LNCaP clone FGC (cell line): ENCODE data around the gene BCL2L2.

Source experiments
- DNase-seq: peaks from one replicate; pipeline ENCODE4 v3.0.0-alpha.2; 2011; ENCODE audit warnings: low read depth
- H3K4me3 ChIP-seq: 2 replicates; pipeline ENCODE4 v1.5.1; 2011; ENCODE audit warnings: mild to moderate bottlenecking, low read depth, low read length, control low read depth
- CTCF ChIP-seq: IDR thresholded peaks from 2 replicates; pipeline ENCODE4 v1.5.1; 2012; ENCODE audit warnings: mild to moderate bottlenecking; ENCODE audit not compliant: control insufficient read depth, insufficient read depth; ENCODE audit errors: extremely low read depth

BCL2L2 gene

GRCh38 chr14:23355871-23356435 lies 49.3 kb downstream of the BCL2L2 start:
- no peak overlapping the region for H3K4me3 ChIP-seq
- no peak for TF ChIP-seq CTCF
- DNase-seq, result no peak

DNA sequence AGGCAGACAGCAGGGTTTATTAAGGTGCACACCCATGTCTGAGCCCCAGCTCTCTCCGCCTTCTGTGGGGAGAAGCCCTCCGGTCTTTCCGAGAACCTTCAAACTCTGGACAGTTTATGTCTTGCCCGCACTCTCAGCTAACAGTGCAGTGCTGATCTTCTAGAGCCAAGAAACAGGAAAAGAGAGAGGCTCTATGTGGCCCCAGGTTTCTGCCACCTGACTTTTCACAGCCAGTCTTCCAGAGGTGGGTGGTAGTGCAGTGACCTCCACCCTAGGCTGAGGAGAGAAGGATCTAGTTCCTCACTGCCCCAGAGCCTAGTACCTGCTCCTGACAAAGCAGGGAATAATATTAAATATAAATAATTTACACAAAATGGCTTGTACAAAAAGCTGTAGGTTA lies 50.0 kb downstream of the BCL2L2 start:
- no peak overlapping the region for H3K4me3 ChIP-seq
- no peak for TF ChIP-seq CTCF
- no peak for DNase-seq

- H3K4me3 ChIP-seq, result no peak overlapping the region
- no peak for DNase-seq
- no peak for TF ChIP-seq CTCF
These were observed 50.6 kb downstream of the BCL2L2 start for GRCh38 chr14:23357261-23357660.

GRCh38 chr14:23358042-23358441 lies 51.4 kb downstream of the BCL2L2 start:
- DNase-seq, result no peak
- no peak for TF ChIP-seq CTCF

DNA sequence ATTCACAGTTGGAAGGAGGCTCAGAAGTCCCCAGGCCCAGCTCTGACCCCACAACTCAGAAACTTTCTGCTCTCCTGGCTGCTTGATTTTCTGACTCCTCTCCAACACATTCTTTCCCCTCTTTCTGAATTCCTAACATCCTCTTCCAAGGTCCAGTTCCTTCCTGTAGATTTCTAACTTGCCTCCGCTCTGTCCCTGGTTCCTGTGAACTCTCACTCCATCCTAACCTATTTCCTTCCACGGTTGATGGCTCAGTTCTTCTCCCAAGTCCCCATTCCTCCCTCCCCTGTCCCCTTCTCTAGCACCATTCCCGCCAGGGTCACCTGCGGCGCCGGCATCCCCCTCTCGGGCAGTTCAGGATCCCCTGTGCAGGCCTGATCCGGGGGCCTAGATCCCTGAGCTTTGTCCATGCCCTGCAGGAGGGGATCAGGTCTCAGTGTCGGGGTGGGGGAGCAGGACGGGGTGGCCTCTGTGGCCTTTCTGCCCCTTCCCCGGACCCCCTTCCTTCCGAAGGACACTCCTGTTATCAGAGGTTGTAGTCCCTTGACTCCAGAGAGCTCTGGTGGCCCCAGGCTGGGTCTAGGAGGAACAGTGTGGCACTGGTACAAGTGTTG lies 52.0 kb downstream of the BCL2L2 start:
- H3K4me3 ChIP-seq, result no peak overlapping the region
- no peak for TF ChIP-seq CTCF
- no peak for DNase-seq

More at GRCh38 chr14:23358042-23358441, 51.4 kb downstream of the BCL2L2 start:
- H3K4me3 ChIP-seq, result no peak overlapping the region

GRCh38 chr14:23359167-23359626 lies 52.6 kb downstream of the BCL2L2 start:
- no peak overlapping the region for H3K4me3 ChIP-seq
- no peak for DNase-seq
- no peak for TF ChIP-seq CTCF
